Lower leg skin (tissue), 3 donors: ENCODE measurements around the gene TOP1.

Source experiments
- CTCF ChIP-seq, 3 donors: fragments of 450-650 bp; IDR thresholded peaks; one replicate each; pipeline ENCODE4 v1.5.1; 2016; ENCODE audit warnings: antibody characterized with exemption in 3 of 3, mild to moderate bottlenecking in 3 of 3, moderate library complexity in 2 of 3
- POLR2A ChIP-seq, 2 donors: fragments of 450-650 bp; IDR thresholded peaks; one replicate each; pipeline ENCODE4 v1.6.1; 2016 to 2017; ENCODE audit warnings: antibody characterized with exemption in 2 of 2, mild to moderate bottlenecking in 1 of 2, moderate library complexity in 1 of 2

GRCh38 chr20:41034239-41034638, 5.6 kb downstream of the TOP1 start:
- no peak for TF ChIP-seq CTCF (IDR thresholded peaks at IDR 0.05)
- no peak for TF ChIP-seq POLR2A (IDR thresholded peaks at IDR 0.05)
